Omental fat pad (tissue), 4 donors: ENCODE data around the gene TAF11. TPM values are rescaled to one million over a fixed set of nuclear protein-coding genes. Genes with fewer than 3 reads are reported as not detected.

Experiments
- ATAC-seq: fragments of 150-250 bp; one replicate; pipeline ENCODE4 v1.9.1; 2016; ENCODE audit warnings: mild to moderate bottlenecking, moderate library complexity; ENCODE audit not compliant: low FRiP score
- DNase-seq: peaks from one replicate; pipeline ENCODE4 v3.0.0-alpha.2; 2019; ENCODE audit warnings: low spot score
- total RNA-seq, 4 donors: library from RNA; depleted of rRNA; stranded (reverse); fragments of >200 nt; gene quantifications; one replicate each; pipeline ENCODE4 v1.1.0, GENCODE V29; 2016
- TF ChIP-seq, protein P1 (sequence below), 3 donors: fragments of 450-650 bp; IDR thresholded peaks; one replicate each; pipeline ENCODE4 v1.5.1; 2016 to 2017; ENCODE audit warnings: antibody characterized with exemption in 3 of 3, mild to moderate bottlenecking in 3 of 3, moderate library complexity in 2 of 3

The TAF11 gene
- total RNA-seq, 4 donors from 2014 or later = 18.8 to 23.6 (median 21.4) TPM

DNA sequence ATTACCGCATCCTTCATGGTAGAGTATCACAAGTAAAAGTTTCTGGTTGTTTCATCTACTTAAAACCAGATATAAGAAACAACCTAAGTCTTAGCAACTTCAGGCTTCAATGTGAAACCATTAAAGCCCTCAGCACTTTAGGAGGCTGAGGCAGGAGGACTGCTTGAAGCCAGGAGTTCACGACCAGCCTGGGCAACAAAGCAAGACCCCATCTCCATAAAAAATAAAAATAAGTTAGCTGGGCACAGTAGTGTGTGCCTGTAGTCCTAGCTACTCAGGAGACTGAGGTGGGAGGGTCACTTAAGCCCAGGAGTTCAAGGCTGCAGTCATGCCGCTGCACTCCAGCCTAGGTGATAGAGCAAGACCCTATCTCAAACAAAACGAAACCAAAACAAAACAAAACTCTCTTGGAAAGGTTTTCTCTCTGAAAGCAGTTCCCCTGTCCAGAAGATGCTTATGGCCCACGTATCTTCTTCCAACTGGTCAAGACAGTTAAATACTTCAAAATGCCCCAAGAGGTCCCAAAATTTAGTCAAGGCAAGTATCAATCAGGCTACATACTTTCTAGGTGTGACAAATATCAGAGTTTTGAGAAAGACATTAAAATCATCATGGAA lies 9.9 kb downstream of the TAF11 start:
- TF ChIP-seq, protein P1, sequence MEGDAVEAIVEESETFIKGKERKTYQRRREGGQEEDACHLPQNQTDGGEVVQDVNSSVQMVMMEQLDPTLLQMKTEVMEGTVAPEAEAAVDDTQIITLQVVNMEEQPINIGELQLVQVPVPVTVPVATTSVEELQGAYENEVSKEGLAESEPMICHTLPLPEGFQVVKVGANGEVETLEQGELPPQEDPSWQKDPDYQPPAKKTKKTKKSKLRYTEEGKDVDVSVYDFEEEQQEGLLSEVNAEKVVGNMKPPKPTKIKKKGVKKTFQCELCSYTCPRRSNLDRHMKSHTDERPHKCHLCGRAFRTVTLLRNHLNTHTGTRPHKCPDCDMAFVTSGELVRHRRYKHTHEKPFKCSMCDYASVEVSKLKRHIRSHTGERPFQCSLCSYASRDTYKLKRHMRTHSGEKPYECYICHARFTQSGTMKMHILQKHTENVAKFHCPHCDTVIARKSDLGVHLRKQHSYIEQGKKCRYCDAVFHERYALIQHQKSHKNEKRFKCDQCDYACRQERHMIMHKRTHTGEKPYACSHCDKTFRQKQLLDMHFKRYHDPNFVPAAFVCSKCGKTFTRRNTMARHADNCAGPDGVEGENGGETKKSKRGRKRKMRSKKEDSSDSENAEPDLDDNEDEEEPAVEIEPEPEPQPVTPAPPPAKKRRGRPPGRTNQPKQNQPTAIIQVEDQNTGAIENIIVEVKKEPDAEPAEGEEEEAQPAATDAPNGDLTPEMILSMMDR (IDR thresholded peaks at IDR 0.05) = no peak
- DNase-seq = no peak
- no peak for ATAC-seq

DNA sequence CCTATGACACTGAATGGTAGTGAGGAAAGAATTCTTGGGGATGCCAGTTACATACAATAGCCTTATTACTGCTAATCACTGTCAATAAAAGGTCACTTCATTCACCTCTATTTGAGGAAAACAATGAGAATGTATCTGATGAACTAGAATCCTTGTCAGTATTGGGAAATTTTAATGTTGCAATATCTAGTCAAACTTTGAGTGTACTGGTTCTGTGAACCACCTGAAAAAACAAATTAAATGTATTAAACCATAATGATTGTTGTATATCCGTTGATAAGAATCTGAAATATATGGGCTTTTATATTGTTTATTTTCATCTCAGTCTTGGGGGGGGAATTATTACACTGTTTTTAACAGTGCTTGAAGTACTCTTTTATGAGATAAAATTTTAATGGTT lies 10.6 kb downstream of the TAF11 start:
- no peak for DNase-seq
- TF ChIP-seq, protein P1 (IDR thresholded peaks at IDR 0.05) = no peak
- no peak for ATAC-seq

DNA sequence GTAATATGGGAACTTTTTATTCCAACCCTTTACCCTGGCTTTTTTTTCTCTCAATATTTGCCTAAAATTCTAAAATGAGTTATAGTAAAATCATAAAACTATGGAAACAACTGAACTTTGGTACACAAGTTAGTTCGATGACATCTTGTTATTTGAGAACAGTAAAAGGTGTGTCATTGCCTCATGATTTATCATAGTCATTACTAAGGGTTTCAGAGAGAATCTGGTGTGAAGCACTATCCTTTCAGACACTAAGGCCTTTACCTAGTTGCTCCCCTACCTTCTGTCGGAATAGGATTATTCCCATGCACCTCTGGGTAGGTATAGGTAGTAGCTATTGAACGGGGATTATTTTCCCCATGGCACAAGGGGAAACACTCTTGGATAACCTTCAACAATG lies 11.4 kb downstream of the TAF11 start:
- TF ChIP-seq, protein P1 (IDR thresholded peaks at IDR 0.05) = no peak
- no peak for ATAC-seq

DNA sequence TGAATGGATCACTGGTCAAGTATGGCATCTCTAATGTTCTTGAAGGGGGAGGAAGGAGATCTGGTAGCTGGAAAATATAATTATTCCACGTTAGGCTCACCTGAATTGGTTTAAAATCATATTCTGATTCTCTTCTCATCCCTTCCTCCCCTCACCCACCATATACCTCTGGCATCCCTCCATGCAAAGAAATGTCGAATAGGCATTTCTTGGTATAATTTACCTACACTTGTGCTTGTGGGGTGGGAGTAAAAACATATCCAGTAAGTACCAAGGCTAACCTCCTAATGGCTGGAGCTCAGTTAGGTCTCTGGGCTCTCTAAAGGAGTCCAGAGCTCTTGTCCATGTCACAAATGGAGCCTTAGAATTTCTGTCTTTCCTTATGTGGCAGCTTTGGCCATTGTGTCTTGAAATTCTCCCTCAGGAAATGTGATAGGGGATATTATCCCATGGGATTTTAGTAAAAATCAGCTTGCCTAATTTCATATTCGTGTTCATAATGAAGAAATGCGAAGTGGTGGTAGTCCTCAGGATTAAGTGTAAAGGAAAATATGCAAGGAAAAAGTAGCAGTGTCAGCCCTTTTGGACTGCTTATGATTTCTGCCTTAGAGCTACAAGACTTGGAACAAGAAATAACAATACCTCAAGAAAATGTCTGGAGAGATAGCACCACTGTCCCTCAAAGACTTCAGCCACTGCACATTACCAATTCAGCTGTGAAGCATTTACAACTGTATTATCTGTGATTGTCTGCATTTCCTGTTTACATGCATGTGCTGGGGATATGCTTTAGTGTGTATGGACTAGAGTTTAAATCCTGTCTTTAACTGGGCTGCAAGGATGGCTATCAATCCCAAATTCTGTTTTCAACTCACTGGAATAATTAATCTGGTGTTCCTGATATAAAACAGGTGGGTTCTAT lies 12.3 kb downstream of the TAF11 start:
- ATAC-seq (no peak), DNase-seq (no peak)
- TF ChIP-seq, protein P1 (IDR thresholded peaks at IDR 0.05) = no peak

More for the DNA sequence above, 11.4 kb downstream of the TAF11 start:
- DNase-seq = no peak

DNA sequence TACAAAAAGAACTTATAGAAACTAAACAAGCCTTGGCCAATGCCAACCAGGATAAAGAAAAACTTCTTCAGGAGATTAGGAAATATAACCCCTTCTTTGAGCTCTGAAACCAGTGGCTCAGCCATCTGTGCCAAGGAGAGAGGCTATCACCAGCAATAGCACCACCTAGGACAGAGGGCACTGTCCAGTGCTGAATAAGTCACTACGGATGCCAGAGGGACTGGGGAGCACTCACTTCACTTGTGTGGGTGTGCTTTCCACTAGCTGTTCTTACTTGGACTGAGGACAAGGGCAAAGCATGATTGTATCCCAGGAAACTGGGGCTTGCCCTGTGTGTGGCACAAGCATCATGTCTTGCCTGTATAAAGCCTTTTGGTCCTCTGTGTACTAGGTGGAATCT lies 15.5 kb downstream of the TAF11 start:
- no peak for DNase-seq
- TF ChIP-seq, protein P1 (IDR thresholded peaks at IDR 0.05) = no peak
- ATAC-seq = no peak

DNA sequence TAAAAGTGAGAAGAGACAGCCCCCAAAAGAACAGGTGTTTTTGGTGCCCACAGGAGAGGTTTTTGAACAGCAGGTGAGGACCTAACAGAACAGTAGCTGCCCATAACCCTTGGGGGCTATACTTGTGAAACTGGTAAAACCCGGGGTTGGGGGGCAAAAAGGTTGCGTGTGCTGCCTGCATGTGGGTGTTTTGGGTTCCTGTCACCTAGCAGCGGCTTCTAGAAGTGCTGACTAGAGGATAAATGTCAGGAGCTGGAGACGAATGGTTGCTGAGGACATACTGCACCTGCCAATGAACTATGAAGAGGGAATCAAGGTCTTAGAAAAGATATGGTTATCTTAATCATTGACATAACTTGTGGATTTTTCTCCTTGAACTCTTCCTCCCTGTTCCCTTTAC lies 16.0 kb downstream of the TAF11 start:
- DNase-seq (no peak), ATAC-seq (no peak)
- TF ChIP-seq, protein P1 (IDR thresholded peaks at IDR 0.05) = no peak
